ENCODE measurements around the gene SLC25A14. TPM values are rescaled to one million over a fixed set of nuclear protein-coding genes. Genes with fewer than 3 reads are reported as not detected.
"Not testable (repeated sequence)": the region's sequence is repeated elsewhere in the genome, so short reads cannot be mapped to it uniquely, and the experiment has no call there.

The SLC25A14 gene
- total and polyA plus RNA-seq, 9 donors: 6.8 to 16.3 (median 12.1) TPM

DNA sequence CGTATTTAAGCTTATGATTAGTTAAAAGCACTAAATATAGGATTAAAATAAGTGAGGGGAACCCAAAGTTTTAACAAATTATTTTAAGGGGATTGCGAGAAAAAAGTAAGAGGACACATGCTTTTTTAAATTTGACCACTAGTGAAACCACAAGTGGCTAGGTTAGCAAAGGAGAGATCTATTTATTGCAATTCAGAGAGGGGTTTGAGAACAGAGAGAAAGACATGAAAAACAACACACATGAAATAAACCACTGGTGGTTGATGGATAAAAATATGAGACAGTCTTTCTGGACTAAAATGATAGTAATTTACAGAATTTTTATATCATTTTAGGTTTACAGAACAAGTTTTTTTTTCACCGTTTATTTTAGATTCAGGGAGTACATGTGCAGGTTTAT lies 11.8 kb downstream of the SLC25A14 start:
- Histone ChIP-seq H3K27me3 (no peaks in the 10 kb centered on the region), H3K4me1 (ENCODE audit: insufficient read depth) (no peaks in the 10 kb centered on the region), H3K36me3 (no peaks in the 10 kb centered on the region), H3K9me3 (no peaks in the 10 kb centered on the region), H3K27ac (no peak overlapping the region), H3K4me3 (no peak overlapping the region)
- DNase-seq: no peak
- intact Hi-C loops (cut with DNase I): no loop called here
- 74 to 86% (median 75%) methylated on average over 3 of the region's 3 CpGs for WGBS, 3 donors
- TF ChIP-seq EP300 (IDR thresholded peaks at IDR 0.05) (no peak), POLR2A (IDR thresholded peaks at IDR 0.05) (no peak)
- TF ChIP-seq, protein P1, sequence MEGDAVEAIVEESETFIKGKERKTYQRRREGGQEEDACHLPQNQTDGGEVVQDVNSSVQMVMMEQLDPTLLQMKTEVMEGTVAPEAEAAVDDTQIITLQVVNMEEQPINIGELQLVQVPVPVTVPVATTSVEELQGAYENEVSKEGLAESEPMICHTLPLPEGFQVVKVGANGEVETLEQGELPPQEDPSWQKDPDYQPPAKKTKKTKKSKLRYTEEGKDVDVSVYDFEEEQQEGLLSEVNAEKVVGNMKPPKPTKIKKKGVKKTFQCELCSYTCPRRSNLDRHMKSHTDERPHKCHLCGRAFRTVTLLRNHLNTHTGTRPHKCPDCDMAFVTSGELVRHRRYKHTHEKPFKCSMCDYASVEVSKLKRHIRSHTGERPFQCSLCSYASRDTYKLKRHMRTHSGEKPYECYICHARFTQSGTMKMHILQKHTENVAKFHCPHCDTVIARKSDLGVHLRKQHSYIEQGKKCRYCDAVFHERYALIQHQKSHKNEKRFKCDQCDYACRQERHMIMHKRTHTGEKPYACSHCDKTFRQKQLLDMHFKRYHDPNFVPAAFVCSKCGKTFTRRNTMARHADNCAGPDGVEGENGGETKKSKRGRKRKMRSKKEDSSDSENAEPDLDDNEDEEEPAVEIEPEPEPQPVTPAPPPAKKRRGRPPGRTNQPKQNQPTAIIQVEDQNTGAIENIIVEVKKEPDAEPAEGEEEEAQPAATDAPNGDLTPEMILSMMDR (IDR thresholded peaks at IDR 0.05): no peak

DNA sequence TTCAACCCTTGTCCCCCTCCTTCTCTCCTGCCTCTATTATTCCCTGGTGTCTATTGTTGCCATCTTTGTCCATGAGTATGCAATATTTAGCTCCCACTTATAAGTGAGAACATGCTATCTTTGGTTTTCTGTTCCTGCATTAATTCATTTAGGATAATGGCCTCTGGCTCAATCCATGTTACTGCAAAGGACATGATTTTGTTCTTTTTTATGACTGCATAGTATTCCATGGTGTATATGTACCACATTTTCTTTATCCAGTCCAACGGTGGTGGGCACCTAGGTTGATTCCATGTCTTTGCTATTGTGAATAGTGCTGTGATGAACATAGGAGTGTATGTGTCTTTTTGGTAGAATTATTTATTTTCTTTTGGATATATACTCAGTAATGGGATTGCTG lies 12.3 kb downstream of the SLC25A14 start:
- H3K27me3 ChIP-seq; H3K4me1 ChIP-seq (ENCODE audit: insufficient read depth); H3K9me3 ChIP-seq; H3K36me3 ChIP-seq; DNase-seq; intact Hi-C loops (cut with DNase I); H3K4me3 ChIP-seq; H3K27ac ChIP-seq: not testable (repeated sequence)
- WGBS, 3 donors: 71 to 81% (median 74%) methylated on average over 1 of the region's 1 CpG

DNA sequence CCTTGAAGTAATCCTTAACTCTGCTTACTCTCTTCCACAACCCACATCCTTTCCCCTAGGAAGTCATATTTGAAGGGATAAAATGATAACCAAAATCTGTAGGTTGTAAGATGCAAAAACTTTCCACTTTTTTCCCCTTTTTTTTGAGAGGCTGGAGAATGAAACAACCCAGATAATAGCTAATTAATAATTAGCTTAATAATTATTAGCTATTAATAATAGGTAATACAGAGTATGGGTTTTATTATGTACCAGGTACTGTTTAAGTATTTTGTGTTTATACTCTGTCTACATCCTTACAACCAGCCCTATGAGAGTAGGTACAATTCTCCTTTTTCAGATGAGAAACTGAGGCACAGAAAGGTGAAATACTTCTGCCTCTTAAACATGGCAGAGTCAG lies 36.4 kb downstream of the SLC25A14 start:
- no peaks in the 10 kb centered on the region for H3K9me3 ChIP-seq
- no peaks in the 10 kb centered on the region for H3K36me3 ChIP-seq
- H3K27ac ChIP-seq: no peak overlapping the region
- no peaks in the 10 kb centered on the region for H3K27me3 ChIP-seq
- no peaks in the 10 kb centered on the region for H3K4me1 ChIP-seq (ENCODE audit: insufficient read depth)
- intact Hi-C loops (cut with DNase I): no loop called here
- DNase-seq: no peak
- TF ChIP-seq POLR2A (IDR thresholded peaks at IDR 0.05): no peak
- TF ChIP-seq, protein P1 (IDR thresholded peaks at IDR 0.05): no peak
- TF ChIP-seq EP300 (IDR thresholded peaks at IDR 0.05): no peak
- no peak overlapping the region for H3K4me3 ChIP-seq

DNA sequence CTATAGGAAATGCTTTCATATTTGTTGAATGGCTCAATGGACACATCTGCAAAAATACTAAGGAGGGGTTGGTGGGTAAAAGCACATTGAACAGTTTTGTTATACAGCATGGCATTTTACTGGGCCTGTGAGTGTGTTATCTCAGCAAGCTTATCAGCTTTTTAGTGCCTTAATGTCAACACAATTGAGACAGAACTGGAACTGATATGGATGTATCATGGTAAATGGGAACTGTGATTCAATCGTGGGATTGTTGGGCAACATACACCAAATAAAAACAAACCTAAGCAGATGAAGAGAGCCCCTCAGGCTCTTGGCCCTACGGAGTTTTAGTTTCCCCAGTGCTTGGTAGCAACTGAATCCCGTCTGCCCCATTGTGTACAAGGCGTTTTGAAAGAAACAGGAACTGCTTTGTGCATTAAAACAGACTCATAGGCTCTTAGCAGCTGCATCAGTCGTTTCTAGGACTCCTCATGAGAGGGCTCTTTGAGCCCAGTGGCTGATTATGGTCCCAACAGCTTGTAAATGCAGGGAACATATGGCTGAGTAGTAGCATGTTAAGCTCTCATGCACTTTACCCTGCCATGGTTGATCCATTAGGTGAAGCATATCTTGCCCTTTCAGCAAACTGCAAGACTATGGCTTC lies 38.4 kb downstream of the SLC25A14 start:
- no peaks in the 10 kb centered on the region for H3K36me3 ChIP-seq
- no peak overlapping the region for H3K4me3 ChIP-seq
- no peaks in the 10 kb centered on the region for H3K9me3 ChIP-seq
- no peak for TF ChIP-seq POLR2A (IDR thresholded peaks at IDR 0.05)
- TF ChIP-seq, protein P1 (IDR thresholded peaks at IDR 0.05): no peak
- no peak for TF ChIP-seq EP300 (IDR thresholded peaks at IDR 0.05)
- no peaks in the 10 kb centered on the region for H3K27me3 ChIP-seq
- no peak overlapping the region for H3K27ac ChIP-seq
- no peaks in the 10 kb centered on the region for H3K4me1 ChIP-seq (ENCODE audit: insufficient read depth)
- 31 to 48% (median 39%) methylated on average over 5 of the region's 5 CpGs for WGBS, 3 donors
- intact Hi-C loops (cut with DNase I): no loop called here
- no peak for DNase-seq

DNA sequence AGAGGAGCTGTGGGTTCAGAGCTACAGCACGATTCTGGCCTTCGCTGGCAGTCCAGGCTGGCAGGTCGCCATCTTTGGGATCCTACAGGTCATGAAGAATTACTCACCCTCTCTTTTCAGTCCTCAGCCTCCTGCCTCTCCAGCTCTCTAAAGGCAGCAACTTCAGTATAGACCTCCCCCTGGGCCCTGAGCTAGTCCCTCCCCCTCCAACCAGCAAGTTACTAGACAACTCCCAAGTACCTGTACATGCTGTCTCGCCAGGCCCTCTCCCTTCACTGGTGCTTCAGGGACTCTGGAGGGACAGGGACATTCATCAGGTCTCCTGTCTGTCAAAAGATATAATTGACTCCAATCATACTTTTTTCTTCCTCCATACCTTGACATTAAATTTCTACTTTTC lies 45.8 kb downstream of the SLC25A14 start, which contains the start of gene GPR119:
TSS of gene GPR119 (minus strand) at position 155 of the 400 bp plus-strand sequence. CDS start 227 bp downstream, outside the sequence.
- 61 to 74% (median 74%) methylated on average over 4 of the region's 4 CpGs for WGBS, 3 donors
- Histone ChIP-seq H3K9me3 (no peaks in the 10 kb centered on the region), H3K4me1 (ENCODE audit: insufficient read depth) (no peaks in the 10 kb centered on the region), H3K27ac (no peak within 1 kb of the TSS), H3K36me3 (no peaks in the 10 kb centered on the region), H3K4me3 (no peak within 1 kb of the TSS), H3K27me3 (no peaks in the 10 kb centered on the region)
- no peak for DNase-seq
- intact Hi-C loops (cut with DNase I): no loop called here
- TF ChIP-seq EP300 (IDR thresholded peaks at IDR 0.05) (no peak), POLR2A (IDR thresholded peaks at IDR 0.05) (no peak)
- TF ChIP-seq, protein P1 (IDR thresholded peaks at IDR 0.05): no peak

Measured in ovary (tissue), 9 donors.